ENCODE data around the gene RPP40. TPM values are rescaled to one million over a fixed set of nuclear protein-coding genes. Genes with fewer than 3 reads are reported as not detected.

Gene RPP40
- total and polyA plus RNA-seq, 2 of the 13 experiments (the other 11 are each of a cell fraction or from before 2014, with no cell fraction given): 18.0 to 41.2 TPM

GRCh38 chr6:4965562-4966389 lies 38.1 kb downstream of the RPP40 start:
- Histone ChIP-seq H4K20me1 (ENCODE audit: insufficient read depth, low read length) (no peaks in the 10 kb centered on the region), H3K27ac (ENCODE audit: extremely low read length, insufficient read depth, low read length) (no peak overlapping the region), H3K9ac (ENCODE audit: insufficient read depth, low read depth, low read length) (no peak overlapping the region), H3K4me2 (ENCODE audit: low read depth, low read length) (peak overlapping the region; percentile 94), H2AFZ (ENCODE audit: low read length) (no peak overlapping the region), H3K79me2 (ENCODE audit: insufficient read depth, low read length) (no peaks in the 10 kb centered on the region), H3K36me3 (replicated peaks in 1 of 2; ENCODE audit: control insufficient read depth in 1 of 2, insufficient read depth in 2 of 2, low read length in 2 of 2) (no peaks in the 10 kb centered on the region), H3K4me3 (replicated peaks in 1 of 3; ENCODE audit: insufficient read depth in 1 of 3, low read depth in 2 of 3, low read length in 3 of 3) (peak overlapping the region; percentile 27 to 66 (median 33); a peak in 2 of 6 replicates), H3K9me3 (ENCODE audit: low read length) (no peaks in the 10 kb centered on the region), H3K4me1 (ENCODE audit: insufficient read depth, low read length) (peaks cover 22% of the 10 kb centered on the region), H3K27me3 (ENCODE audit: control insufficient read depth in 1 of 2, insufficient read depth in 2 of 2, low read length in 2 of 2) (peaks cover 9 to 56% of the 10 kb centered on the region in 2 experiments; a peak in 4 of 5 replicates)
- no peak for DNase-seq (ENCODE audit: low spot score)
- 44% methylated on average over 8 of the region's 8 CpGs for WGBS (ENCODE audit: low lambda C conversion rate)
- peak; percentile 49 for ATAC-seq
- no TSS peak for BruUV-seq (replicated peaks)
- intact Hi-C loops (cut with micrococcal nuclease; ENCODE audit: unreplicated experiment): no loop called here
- in situ Hi-C loops (cut with HindIII; ENCODE audit: extremely low pct_ligation_motif_present, low pct_unique_long_range_greater_than_20kb): loop anchor here (10.0 kb wide), 1 partner anchor 741 kb away; no protein-coding TSS in a partner anchor
- CTCF ChIA-PET (ENCODE audit: low intra/inter-chr PET ratio, low total read pairs): no interaction called here
- POLR2A ChIA-PET: interaction anchor here (1.4 kb wide), 1 partner anchor 38 kb away, joined by 5 read pairs; the partner anchor contains the start of gene RPP40
- no peak for FAIRE-seq
- TF ChIP-seq BRCA1 (CRISPR knock-in tag; IDR thresholded peaks at IDR 0.05) (no peak), ZNF839 (CRISPR knock-in tag; IDR thresholded peaks at IDR 0.05; ENCODE audit: borderline replicate concordance) (no peak), RFXANK (CRISPR knock-in tag; IDR thresholded peaks at IDR 0.05) (no peak), HOXA7 (CRISPR knock-in tag; IDR thresholded peaks at IDR 0.05) (0 out of 2 replicates have a peak, but pooled peaks have one; percentile 25), ZNF572 (CRISPR knock-in tag; IDR thresholded peaks at IDR 0.05) (0 out of 2 replicates have a peak, but pooled peaks have one; percentile 25), DZIP1 (CRISPR knock-in tag; IDR thresholded peaks at IDR 0.05) (0 out of 2 replicates have a peak, but pooled peaks have one; percentile 37), ZNF547 (CRISPR knock-in tag; IDR thresholded peaks at IDR 0.05) (no peak), FOXK1 (CRISPR knock-in tag; IDR thresholded peaks at IDR 0.05; ENCODE audit: borderline replicate concordance, low read depth) (no peak), CENPBD1 (CRISPR knock-in tag; IDR thresholded peaks at IDR 0.05; ENCODE audit: borderline replicate concordance, low read depth) (no peak), FOXO4 (CRISPR knock-in tag; conservative IDR thresholded peaks at IDR 0.05) (0 out of 2 replicates have a peak, but pooled peaks have one; percentile 56), ATF3 (CRISPR knock-in tag; IDR thresholded peaks at IDR 0.05) (no peak), AKAP8 (CRISPR knock-in tag; IDR thresholded peaks at IDR 0.05) (no peak), SSRP1 (CRISPR knock-in tag; IDR thresholded peaks at IDR 0.05) (no peak), MZF1 (CRISPR knock-in tag; IDR thresholded peaks at IDR 0.05; ENCODE audit: borderline replicate concordance) (no peak), ATF6 (CRISPR knock-in tag; conservative IDR thresholded peaks at IDR 0.05) (no peak), RFX1 (IDR thresholded peaks at IDR 0.05) (no peak)
